ENCODE data around the gene ADGRG2. TPM values are rescaled to one million over a fixed set of nuclear protein-coding genes. Genes with fewer than 3 reads are reported as not detected.

Gene ADGRG2
- total RNA-seq, 1 experiment from 2014 or later = 1.4 TPM

DNA sequence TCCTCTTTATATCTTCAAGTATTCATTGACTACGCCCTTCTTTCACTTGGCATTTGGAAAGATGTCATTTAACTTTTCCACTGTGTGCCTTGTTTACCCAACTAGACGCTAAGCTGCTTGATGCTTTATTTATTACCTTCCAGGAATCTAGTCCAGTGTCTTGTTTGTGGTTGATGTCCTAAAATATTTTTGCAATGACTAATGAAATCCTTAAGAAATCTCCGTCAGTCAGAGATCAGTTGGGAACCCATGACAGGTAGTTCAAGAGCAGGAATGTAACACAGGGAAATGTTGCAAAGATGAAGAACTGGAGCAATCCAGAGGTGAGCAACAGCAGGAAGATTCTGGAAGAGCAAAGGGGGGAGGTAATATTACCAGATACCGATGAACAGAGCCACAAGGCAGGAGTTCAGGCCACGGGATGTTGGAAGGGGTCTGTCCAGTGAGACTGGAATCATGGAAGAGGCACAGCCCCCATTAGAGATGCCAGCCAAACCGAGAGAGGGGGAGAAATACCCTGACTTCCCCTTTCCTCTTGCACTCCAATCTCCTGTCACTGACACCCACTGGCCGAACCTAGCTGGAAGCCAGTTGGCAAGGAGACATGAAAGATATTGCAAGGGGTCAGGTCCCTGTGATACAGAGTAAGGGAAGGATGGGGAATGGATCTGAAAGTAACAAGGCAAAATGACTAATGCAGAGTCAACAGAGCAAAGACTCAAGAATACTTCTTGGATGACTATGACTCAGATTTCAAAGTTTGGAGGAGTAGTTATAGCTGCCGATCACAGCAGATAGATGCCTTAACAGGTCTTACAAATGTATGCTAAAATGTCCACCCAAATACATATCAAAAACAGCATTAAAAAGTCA is 75.7 kb downstream of the ADGRG2 start:
- H3K27me3 ChIP-seq (ENCODE audit: low read length) = no peaks in the 10 kb centered on the region
- BruUV-seq (replicated peaks) = no TSS peak
- intact Hi-C loops (cut with micrococcal nuclease) = loop anchor here (2.0 to 10.0 kb wide), 2 partner anchors 30 to 128 kb away; no protein-coding TSS in a partner anchor
- ChIA-PET CTCF (interaction anchor here (0.7 to 0.9 kb wide), 2 partner anchors 180 to 287 kb away, joined by 3 to 7 read pairs; no protein-coding TSS in a partner anchor), POLR2A (ENCODE audit: unreplicated experiment) (no interaction called here)
- H3K36me3 ChIP-seq (ENCODE audit: low read depth, low read length) = no peaks in the 10 kb centered on the region
- H3K79me2 ChIP-seq (ENCODE audit: low read length) = no peaks in the 10 kb centered on the region
- no peak overlapping the region for H2AFZ ChIP-seq (ENCODE audit: low read length)
- H3K9me3 ChIP-seq (ENCODE audit: low read length) = no peaks in the 10 kb centered on the region
- DNase-seq (peak; percentile 89), ATAC-seq (peak; percentile 93)
- H3K9ac ChIP-seq (ENCODE audit: low read length) = peak overlapping the region; percentile 54; the same call in 1 of the 2 replicates
- peaks cover 29% of the 10 kb centered on the region for H3K4me1 ChIP-seq (ENCODE audit: insufficient read depth, low read length)
- peaks cover 15% of the 10 kb centered on the region for H3F3A ChIP-seq (ENCODE audit: low read length, unreplicated experiment)
- peak overlapping the region; percentile 80 for H3K4me2 ChIP-seq (ENCODE audit: low read length)
- TF ChIP-seq EZH2 (IDR thresholded peaks at IDR 0.05; ENCODE audit: low read length, unreplicated experiment) = no peak
- TF ChIP-seq, protein P1, sequence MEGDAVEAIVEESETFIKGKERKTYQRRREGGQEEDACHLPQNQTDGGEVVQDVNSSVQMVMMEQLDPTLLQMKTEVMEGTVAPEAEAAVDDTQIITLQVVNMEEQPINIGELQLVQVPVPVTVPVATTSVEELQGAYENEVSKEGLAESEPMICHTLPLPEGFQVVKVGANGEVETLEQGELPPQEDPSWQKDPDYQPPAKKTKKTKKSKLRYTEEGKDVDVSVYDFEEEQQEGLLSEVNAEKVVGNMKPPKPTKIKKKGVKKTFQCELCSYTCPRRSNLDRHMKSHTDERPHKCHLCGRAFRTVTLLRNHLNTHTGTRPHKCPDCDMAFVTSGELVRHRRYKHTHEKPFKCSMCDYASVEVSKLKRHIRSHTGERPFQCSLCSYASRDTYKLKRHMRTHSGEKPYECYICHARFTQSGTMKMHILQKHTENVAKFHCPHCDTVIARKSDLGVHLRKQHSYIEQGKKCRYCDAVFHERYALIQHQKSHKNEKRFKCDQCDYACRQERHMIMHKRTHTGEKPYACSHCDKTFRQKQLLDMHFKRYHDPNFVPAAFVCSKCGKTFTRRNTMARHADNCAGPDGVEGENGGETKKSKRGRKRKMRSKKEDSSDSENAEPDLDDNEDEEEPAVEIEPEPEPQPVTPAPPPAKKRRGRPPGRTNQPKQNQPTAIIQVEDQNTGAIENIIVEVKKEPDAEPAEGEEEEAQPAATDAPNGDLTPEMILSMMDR (conservative IDR thresholded peaks at IDR 0.05; ENCODE audit: low read depth, low read length) = no peak
- no peak for TF ChIP-seq EZH2phosphoT487 (IDR thresholded peaks at IDR 0.05; ENCODE audit: borderline replicate concordance, low read length)
- H4K20me1 ChIP-seq (ENCODE audit: low read length) = no peaks in the 10 kb centered on the region
- peak overlapping the region; percentile 45; the same call in 1 of the 2 replicates for H3K4me3 ChIP-seq (ENCODE audit: low read length)
- peak overlapping the region; percentile 96 for H3K27ac ChIP-seq (ENCODE audit: low read length)
- H3K9me2 ChIP-seq (replicated peaks; ENCODE audit: low read length) = no peaks in the 10 kb centered on the region

DNA sequence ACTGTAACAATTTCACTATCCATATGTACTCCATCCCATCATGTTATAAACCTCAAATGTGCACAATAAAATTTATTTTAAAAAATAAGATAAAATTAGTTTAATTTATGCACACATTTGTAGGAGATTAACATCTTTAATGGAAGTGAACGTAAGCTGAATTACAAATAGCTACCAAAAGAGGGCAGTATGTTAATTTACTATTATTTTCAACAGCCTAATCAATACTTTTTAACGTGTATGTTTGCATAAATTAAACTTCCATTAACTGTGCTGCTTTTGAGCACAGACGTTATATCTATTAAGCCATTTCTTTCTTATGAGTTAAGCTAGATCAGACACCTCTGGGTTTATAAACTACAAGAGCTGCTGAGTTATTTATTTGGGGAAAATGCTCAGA is 81.9 kb downstream of the ADGRG2 start:
- Histone ChIP-seq H3K9me2 (replicated peaks; ENCODE audit: low read length) (no peaks in the 10 kb centered on the region), H3K4me1 (ENCODE audit: insufficient read depth, low read length) (no peaks in the 10 kb centered on the region), H3K4me3 (ENCODE audit: low read length) (no peak overlapping the region), H3K9ac (ENCODE audit: low read length) (no peak overlapping the region), H4K20me1 (ENCODE audit: low read length) (no peaks in the 10 kb centered on the region), H3K9me3 (ENCODE audit: low read length) (no peaks in the 10 kb centered on the region), H3K27me3 (ENCODE audit: low read length) (no peaks in the 10 kb centered on the region), H3K79me2 (ENCODE audit: low read length) (no peaks in the 10 kb centered on the region), H3K27ac (ENCODE audit: low read length) (no peak overlapping the region), H3K4me2 (ENCODE audit: low read length) (no peak overlapping the region), H3F3A (ENCODE audit: low read length, unreplicated experiment) (no peaks in the 10 kb centered on the region), H2AFZ (ENCODE audit: low read length) (no peak overlapping the region), H3K36me3 (ENCODE audit: low read depth, low read length) (no peaks in the 10 kb centered on the region)
- no peak for ATAC-seq
- POLR2A ChIA-PET (ENCODE audit: unreplicated experiment) = no interaction called here
- CTCF ChIA-PET = interaction anchor here (0.5 to 1.2 kb wide), 5 partner anchors 76 to 414 kb away, joined by 3 to 5 read pairs (median 3); partner anchors contain the start of gene ADGRG2
- TF ChIP-seq EZH2 (IDR thresholded peaks at IDR 0.05; ENCODE audit: low read length, unreplicated experiment) = no peak
- TF ChIP-seq, protein P1 (conservative IDR thresholded peaks at IDR 0.05; ENCODE audit: low read depth, low read length) = peak; percentile 61
- TF ChIP-seq EZH2phosphoT487 (IDR thresholded peaks at IDR 0.05; ENCODE audit: borderline replicate concordance, low read length) = no peak
- intact Hi-C loops (cut with micrococcal nuclease) = loop anchor here (2.0 to 10.0 kb wide), 4 partner anchors 82 to 294 kb away; partner anchors contain the start of gene ADGRG2
- BruUV-seq (replicated peaks) = no TSS peak
- DNase-seq = peak; percentile 40
